ENCODE measurements around the gene DOLK. TPM values are rescaled to one million over a fixed set of nuclear protein-coding genes. Genes with fewer than 3 reads are reported as not detected.

The DOLK gene
- 10 to 100 TPM; 11.1 to 16.2 (median 14.3) TPM for total RNA-seq

GRCh38 chr9:128947527-128948301 lies at the start of gene DOLK, which contains the start of gene NUP188:
Gene DOLK, minus strand, starts transcription at chr9:128947603. Its CDS starts 300 bp downstream, at chr9:128947303.
Gene NUP188, plus strand, starts transcription at chr9:128947699. Its CDS starts 21 bp downstream, at chr9:128947720.
- H3K36me3 ChIP-seq, result no peaks in the 10 kb centered on the region
- intact Hi-C loops (cut with DNase I; ENCODE audit: low total_unique reads), result loop anchor here (5.0 kb wide), 1 partner anchor 1135 kb away; no protein-coding TSS in a partner anchor

GRCh38 chr9:128995791-128996190 lies 48.4 kb upstream of the DOLK start:
- peak overlapping the region in 1 of 2 donors; percentile 46 for H3K27ac ChIP-seq
- H3K4me3 ChIP-seq, result no peak overlapping the region
- intact Hi-C loops (cut with DNase I; ENCODE audit: low total_unique reads), result no loop called here
- H3K36me3 ChIP-seq, result peaks cover 8% of the 10 kb centered on the region
- no peaks in the 10 kb centered on the region for H3K27me3 ChIP-seq
- no peaks in the 10 kb centered on the region for H3K9me3 ChIP-seq
- no peaks in the 10 kb centered on the region for H3K4me1 ChIP-seq
- TF ChIP-seq POLR2AphosphoS5 (IDR thresholded peaks at IDR 0.05), result no peak
- TF ChIP-seq, protein P1, sequence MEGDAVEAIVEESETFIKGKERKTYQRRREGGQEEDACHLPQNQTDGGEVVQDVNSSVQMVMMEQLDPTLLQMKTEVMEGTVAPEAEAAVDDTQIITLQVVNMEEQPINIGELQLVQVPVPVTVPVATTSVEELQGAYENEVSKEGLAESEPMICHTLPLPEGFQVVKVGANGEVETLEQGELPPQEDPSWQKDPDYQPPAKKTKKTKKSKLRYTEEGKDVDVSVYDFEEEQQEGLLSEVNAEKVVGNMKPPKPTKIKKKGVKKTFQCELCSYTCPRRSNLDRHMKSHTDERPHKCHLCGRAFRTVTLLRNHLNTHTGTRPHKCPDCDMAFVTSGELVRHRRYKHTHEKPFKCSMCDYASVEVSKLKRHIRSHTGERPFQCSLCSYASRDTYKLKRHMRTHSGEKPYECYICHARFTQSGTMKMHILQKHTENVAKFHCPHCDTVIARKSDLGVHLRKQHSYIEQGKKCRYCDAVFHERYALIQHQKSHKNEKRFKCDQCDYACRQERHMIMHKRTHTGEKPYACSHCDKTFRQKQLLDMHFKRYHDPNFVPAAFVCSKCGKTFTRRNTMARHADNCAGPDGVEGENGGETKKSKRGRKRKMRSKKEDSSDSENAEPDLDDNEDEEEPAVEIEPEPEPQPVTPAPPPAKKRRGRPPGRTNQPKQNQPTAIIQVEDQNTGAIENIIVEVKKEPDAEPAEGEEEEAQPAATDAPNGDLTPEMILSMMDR (IDR thresholded peaks at IDR 0.05), result no peak
- no peak for TF ChIP-seq POLR2A (IDR thresholded peaks at IDR 0.05)
- no peak for DNase-seq (ENCODE audit: low spot score in 2 of 2)

More at GRCh38 chr9:128947527-128948301, at the start of gene DOLK, which contains the start of gene NUP188:
- DNase-seq (ENCODE audit: low spot score in 2 of 2), result peak; percentile 93 to 97
- peak; percentile 91 to 95 (median 91) for TF ChIP-seq POLR2AphosphoS5 (IDR thresholded peaks at IDR 0.05)
- TF ChIP-seq POLR2A (IDR thresholded peaks at IDR 0.05), result peak; percentile 86
- TF ChIP-seq, protein P1 (IDR thresholded peaks at IDR 0.05), result peak in 1 of 3 donors; percentile 13
- no peaks in the 10 kb centered on the region for H3K9me3 ChIP-seq
- H3K4me1 ChIP-seq, result no peaks in the 10 kb centered on the region
- H3K27ac ChIP-seq, result peak within 1 kb of the TSS; percentile 92 to 94
- peak within 1 kb of the TSS; percentile 89 to 96 (median 94) for H3K4me3 ChIP-seq
- no peaks in the 10 kb centered on the region for H3K27me3 ChIP-seq

GRCh38 chr9:128992995-128993394 lies 45.6 kb upstream of the DOLK start:
- TF ChIP-seq, protein P1 (IDR thresholded peaks at IDR 0.05), result peak in 1 of 3 donors; percentile 14
- no peak for TF ChIP-seq POLR2AphosphoS5 (IDR thresholded peaks at IDR 0.05)
- H3K4me1 ChIP-seq, result no peaks in the 10 kb centered on the region
- no peaks in the 10 kb centered on the region for H3K9me3 ChIP-seq
- H3K4me3 ChIP-seq, result no peak overlapping the region
- DNase-seq (ENCODE audit: low spot score in 2 of 2), result peak in 1 of 2 donors; percentile 39
- peaks cover 8% of the 10 kb centered on the region for H3K36me3 ChIP-seq
- no peak overlapping the region for H3K27ac ChIP-seq
- intact Hi-C loops (cut with DNase I; ENCODE audit: low total_unique reads), result no loop called here
- no peaks in the 10 kb centered on the region for H3K27me3 ChIP-seq

- no peak for DNase-seq (ENCODE audit: low spot score in 2 of 2)
- Histone ChIP-seq H3K27me3 (no peaks in the 10 kb centered on the region), H3K27ac (no peak overlapping the region), H3K36me3 (peaks cover 4% of the 10 kb centered on the region), H3K9me3 (no peaks in the 10 kb centered on the region), H3K4me1 (no peaks in the 10 kb centered on the region), H3K4me3 (no peak overlapping the region)
- intact Hi-C loops (cut with DNase I; ENCODE audit: low total_unique reads), result no loop called here
- TF ChIP-seq POLR2A (IDR thresholded peaks at IDR 0.05) (no peak), POLR2AphosphoS5 (IDR thresholded peaks at IDR 0.05) (no peak)
- TF ChIP-seq, protein P1 (IDR thresholded peaks at IDR 0.05), result no peak
Observed at GRCh38 chr9:128987805-128988204, 40.4 kb upstream of the DOLK start.

DNA sequence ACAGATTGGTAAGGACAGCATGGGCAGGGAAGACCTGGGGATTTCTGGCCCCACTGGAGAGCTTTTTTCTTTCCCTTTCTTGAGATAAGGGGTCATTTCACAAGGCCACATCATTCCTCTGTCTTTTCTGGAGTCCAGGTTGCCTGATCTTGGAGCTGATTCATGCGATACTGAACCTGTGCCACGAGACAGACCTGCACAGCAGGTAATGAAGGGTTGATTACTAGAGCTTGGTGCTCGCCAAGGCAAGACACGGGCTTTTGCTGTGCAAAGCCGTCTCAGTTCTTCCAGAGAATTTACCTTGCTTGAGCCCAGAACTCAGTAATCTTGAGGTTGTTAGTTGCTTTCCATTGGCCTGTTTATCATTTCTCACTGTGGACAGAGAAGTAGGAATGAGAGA lies 39.3 kb upstream of the DOLK start:
- no peak overlapping the region for H3K27ac ChIP-seq
- no peak overlapping the region for H3K4me3 ChIP-seq

More for the DNA sequence above, 39.3 kb upstream of the DOLK start:
- DNase-seq (ENCODE audit: low spot score in 2 of 2), result no peak
- peaks cover 4% of the 10 kb centered on the region for H3K36me3 ChIP-seq
- intact Hi-C loops (cut with DNase I; ENCODE audit: low total_unique reads), result no loop called here
- no peaks in the 10 kb centered on the region for H3K9me3 ChIP-seq
- H3K27me3 ChIP-seq, result no peaks in the 10 kb centered on the region
- no peaks in the 10 kb centered on the region for H3K4me1 ChIP-seq
- TF ChIP-seq, protein P1 (IDR thresholded peaks at IDR 0.05), result no peak
- no peak for TF ChIP-seq POLR2AphosphoS5 (IDR thresholded peaks at IDR 0.05)
- no peak for TF ChIP-seq POLR2A (IDR thresholded peaks at IDR 0.05)
